Measurements from ENCODE around the gene GAL3ST2.
"Not testable (repeated sequence)": the region's sequence is repeated elsewhere in the genome, so short reads cannot be mapped to it uniquely, and the experiment has no call there.

Gene GAL3ST2

GRCh38 chr2:241827394-241827793 lies 50.8 kb downstream of the GAL3ST2 start:
- H3K4me3 ChIP-seq (replicated peaks; ENCODE audit: low read depth, low read length): no peak overlapping the region
- no peak for DNase-seq (ENCODE audit: extremely low read depth, low read depth)
- no peak for TF ChIP-seq CTCF (IDR thresholded peaks at IDR 0.05; ENCODE audit: low read depth, low read length, missing control alignments)

GRCh38 chr2:241833101-241833663 lies 56.6 kb downstream of the GAL3ST2 start:
- DNase-seq (ENCODE audit: extremely low read depth, low read depth): peak; percentile 7

GRCh38 chr2:241833756-241834526 lies 57.3 kb downstream of the GAL3ST2 start:
- DNase-seq (ENCODE audit: extremely low read depth, low read depth); H3K4me3 ChIP-seq (replicated peaks; ENCODE audit: low read depth, low read length): not testable (repeated sequence)

More at GRCh38 chr2:241833101-241833663, 56.6 kb downstream of the GAL3ST2 start:
- no peak for TF ChIP-seq CTCF (IDR thresholded peaks at IDR 0.05; ENCODE audit: low read depth, low read length, missing control alignments)
- no peak overlapping the region for H3K4me3 ChIP-seq (replicated peaks; ENCODE audit: low read depth, low read length)

GRCh38 chr2:241834527-241835210 lies 58.0 kb downstream of the GAL3ST2 start:
- no peak overlapping the region for H3K4me3 ChIP-seq (replicated peaks; ENCODE audit: low read depth, low read length)
- no peak for TF ChIP-seq CTCF (IDR thresholded peaks at IDR 0.05; ENCODE audit: low read depth, low read length, missing control alignments)
- DNase-seq (ENCODE audit: extremely low read depth, low read depth): no peak

- no peak for DNase-seq (ENCODE audit: extremely low read depth, low read depth)
- H3K4me3 ChIP-seq (replicated peaks; ENCODE audit: low read depth, low read length): no peak overlapping the region
- TF ChIP-seq CTCF (IDR thresholded peaks at IDR 0.05; ENCODE audit: low read depth, low read length, missing control alignments): no peak
Observed at GRCh38 chr2:241835611-241836010, 59.0 kb downstream of the GAL3ST2 start.

GRCh38 chr2:241836292-241836691 lies 59.7 kb downstream of the GAL3ST2 start:
- TF ChIP-seq CTCF (IDR thresholded peaks at IDR 0.05; ENCODE audit: low read depth, low read length, missing control alignments): no peak
- H3K4me3 ChIP-seq (replicated peaks; ENCODE audit: low read depth, low read length): no peak overlapping the region
- DNase-seq (ENCODE audit: extremely low read depth, low read depth): no peak
